PFSK-1 (cell line): ENCODE results near the gene EEF1E1.

Source experiments
- POLR2AphosphoS5 ChIP-seq: IDR thresholded peaks from 2 replicates; pipeline ENCODE4 v1.6.1; 2012; ENCODE audit warnings: low read depth, mild to moderate bottlenecking, control low read depth, low read length, moderate library complexity
- SIN3A ChIP-seq: IDR thresholded peaks from 2 replicates; pipeline ENCODE4 v1.6.1; 2012; ENCODE audit warnings: mild to moderate bottlenecking, low read length, moderate library complexity, borderline replicate concordance; ENCODE audit not compliant: insufficient read depth

DNA sequence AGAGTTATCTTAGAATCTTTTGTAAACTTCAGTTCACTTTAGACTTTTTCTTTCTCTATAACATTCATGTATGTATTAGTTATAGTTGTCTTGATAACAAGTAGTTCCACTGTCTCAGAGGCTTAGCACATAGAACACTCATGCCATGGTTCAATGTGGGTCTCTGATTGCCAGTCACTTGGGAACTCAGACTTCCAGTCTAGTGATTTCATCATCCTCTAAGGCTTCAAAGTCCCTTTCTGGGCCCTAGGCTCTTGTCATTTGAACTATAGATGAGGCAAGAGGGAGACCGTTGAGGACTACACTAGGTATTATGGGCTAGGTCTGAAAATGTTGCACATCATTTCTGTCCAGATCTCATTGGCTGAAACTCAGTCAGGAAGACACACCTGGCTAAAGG lies 8.4 kb upstream of the EEF1E1 start:
- TF ChIP-seq POLR2AphosphoS5 (no peak), SIN3A (no peak)
